GM11168 (cell line): ENCODE results near the gene HTRA1.

ENCODE experiments used
- in situ Hi-C: fragments of 300-500 bp; cut with MboI; formaldehyde crosslinking; loops from one replicate; pipeline ENCODE4 v1.12.0; 2022; ENCODE audit warnings: low sequenced_read_pairs; ENCODE audit not compliant: unreplicated experiment

The HTRA1 gene

DNA sequence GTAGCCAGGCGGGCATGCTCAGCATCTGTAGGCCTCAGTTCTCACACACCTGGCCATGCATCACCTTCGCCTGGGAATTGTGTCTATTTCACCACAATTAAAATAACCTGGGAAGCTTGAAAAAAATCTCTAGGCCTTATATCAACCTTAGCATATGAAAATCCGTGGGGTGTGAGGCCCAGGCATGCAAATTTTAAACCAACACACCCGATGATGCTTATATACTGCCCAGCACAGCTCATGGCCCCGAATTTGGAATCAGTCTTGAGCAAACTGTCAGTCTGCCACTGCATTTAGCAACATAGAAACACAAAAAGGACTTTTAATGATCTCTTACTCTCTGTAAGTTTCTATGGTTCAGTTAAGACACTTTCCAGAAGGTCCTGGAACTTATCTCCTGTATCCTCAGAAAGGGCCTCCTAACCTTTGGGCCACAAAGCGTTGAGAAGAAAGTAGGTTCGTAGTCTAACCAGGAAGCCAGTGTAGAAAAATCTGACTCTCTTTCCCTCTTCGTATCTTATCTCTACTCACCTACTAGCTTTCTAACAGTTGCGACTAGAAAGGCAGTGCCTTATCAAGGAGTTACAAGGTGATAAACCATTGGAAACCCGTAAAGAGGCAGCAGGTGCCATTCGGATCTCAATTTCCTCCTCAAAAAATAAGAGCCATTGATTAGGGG, 87.2 kb downstream of the HTRA1 start:
- in situ Hi-C loops = no loop called here

DNA sequence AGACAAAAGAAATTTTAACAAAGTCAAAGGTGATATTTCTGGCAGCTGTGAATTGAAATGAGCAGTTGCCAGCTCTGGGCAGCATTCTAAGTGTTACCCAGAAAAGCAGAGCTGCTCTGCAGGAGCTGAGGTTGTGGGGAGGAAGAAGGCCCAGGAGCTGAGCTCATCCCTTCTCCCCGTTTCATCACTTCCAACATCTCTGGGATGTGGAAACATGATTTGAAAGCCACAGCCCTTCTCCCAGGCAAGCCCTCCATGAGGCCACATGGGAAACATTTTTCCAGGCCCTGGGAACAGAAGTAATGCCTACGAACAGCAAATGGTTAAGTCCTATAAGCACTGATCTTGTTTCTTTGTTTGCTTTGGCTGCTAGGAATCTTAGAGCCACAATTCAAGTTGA, 88.3 kb downstream of the HTRA1 start:
- in situ Hi-C loops = loop anchor here (25.0 kb wide), 1 partner anchor 262 kb away; no protein-coding TSS in a partner anchor

DNA sequence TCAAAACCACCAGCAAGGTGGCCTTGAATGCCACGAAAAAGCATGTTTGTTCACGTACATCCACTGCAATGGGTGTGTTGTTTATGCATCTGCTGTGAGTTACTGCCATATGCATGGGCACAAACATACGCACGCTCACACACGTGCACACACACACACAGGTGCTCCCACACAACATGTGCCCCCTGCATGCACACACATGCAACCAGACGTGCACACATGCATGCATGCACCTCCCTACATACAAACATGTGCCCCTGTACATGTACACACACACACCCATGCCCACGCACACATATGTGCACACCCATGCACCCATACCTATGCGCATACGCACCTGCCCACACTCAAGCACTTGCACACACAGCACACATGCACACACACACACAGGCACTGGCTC, 89.1 kb downstream of the HTRA1 start:
- in situ Hi-C loops = loop anchor here (25.0 kb wide), 1 partner anchor 263 kb away; no protein-coding TSS in a partner anchor

DNA sequence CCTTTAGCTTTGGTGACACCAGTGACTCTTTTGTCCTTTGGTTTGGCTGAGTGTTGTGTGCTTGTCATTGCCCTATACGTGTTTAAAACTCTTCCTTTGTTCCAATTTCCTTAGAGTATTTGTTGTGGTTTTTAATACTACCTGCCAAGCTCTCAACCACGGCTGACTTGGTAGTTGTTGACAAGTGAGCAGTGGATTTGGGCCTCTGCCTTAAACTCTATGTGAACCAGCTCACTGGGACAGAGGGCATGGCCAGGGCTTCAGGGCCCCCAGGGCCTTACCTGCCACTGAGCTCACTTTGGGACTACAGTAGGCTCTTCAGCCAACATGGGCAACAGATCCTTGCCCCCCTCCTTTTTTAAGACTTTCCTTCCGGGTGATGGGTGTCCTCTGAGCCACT, 89.6 kb downstream of the HTRA1 start:
- in situ Hi-C loops = loop anchor here (25.0 kb wide), 1 partner anchor 264 kb away; no protein-coding TSS in a partner anchor

DNA sequence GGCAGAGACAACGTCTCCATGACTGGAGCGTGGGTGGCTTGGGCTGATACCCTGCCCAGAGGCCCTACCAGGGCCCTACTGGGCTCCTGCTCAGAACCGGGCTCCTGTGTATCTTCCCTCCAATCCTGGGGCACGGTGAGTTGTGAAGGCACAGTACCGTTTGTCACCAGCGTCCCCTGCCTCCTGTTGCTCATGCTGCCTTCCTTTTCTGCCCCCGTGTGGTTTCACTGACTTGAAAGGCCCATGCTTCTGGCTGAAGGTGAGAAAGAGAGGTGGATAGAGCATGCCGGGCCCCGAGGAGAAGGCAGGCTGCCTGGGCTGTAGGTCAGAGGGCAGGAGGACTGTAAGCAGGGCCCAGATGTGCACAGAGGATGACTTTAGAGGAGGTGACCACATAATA, 90.1 kb downstream of the HTRA1 start:
- in situ Hi-C loops = loop anchor here (25.0 kb wide), 1 partner anchor 264 kb away; no protein-coding TSS in a partner anchor

DNA sequence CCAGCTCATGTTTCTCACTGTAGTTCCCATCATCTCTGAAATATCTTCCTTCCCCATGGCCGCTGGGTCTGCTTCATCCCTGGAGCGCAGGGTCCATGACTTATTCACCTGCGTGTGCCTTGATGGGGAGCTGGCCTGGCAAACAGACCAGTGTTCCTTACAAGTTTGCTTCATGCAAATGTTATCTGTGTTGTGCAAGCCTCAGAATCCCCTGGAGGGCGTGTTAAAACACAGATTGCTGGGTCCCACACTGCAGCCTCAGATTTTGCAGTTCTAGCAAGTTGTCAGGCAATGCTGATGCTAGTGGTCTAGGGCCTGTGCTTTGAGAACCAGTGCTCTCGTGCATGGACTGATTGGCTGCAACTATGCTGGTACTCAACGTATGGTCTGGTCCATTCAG, 92.0 kb downstream of the HTRA1 start:
- in situ Hi-C loops = loop anchor here (25.0 kb wide), 1 partner anchor 266 kb away; no protein-coding TSS in a partner anchor

DNA sequence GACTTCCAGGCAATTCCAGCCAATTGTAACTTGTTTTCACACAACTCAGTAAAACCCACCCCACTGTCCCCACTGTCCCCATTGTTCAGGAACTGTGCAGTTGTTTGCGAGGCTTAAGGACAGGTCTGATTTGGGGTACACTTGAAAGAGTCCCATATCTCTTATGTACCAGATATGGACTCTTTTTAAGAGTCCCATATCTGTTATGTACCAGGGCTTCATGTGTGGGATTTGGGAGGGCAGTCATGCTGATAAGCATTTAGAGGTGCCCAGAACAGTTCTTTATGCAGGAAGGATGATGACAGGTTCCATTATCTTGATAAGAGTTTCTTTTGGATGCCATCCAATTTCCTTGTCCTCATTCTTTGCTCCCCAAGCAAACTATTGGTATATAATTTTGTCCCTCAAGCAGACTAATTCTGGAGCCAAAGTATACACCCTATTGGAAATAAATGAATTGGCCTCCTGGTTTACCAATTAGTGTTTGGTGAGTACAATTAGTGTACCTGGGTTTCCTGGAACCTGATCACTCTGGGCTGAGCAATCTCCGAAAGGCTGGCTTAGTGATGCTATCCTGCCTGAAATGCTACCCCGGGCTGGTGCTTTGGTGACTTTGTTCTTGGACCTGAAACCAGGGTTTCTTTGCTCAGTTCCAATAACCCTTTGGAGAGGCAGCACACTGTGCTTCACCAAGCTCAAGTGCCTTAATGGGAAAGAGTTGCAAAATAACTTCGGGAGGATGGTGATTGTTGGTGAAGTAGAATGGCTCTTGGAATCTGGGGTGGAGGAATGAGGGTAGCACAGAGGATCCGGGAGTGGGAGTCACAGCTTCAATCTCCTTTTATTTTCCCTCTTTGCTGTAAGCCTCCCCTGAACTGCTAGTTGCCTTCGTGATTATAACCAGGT, 93.0 kb downstream of the HTRA1 start:
- in situ Hi-C loops = loop anchor here (25.0 kb wide), 1 partner anchor 267 kb away; no protein-coding TSS in a partner anchor

DNA sequence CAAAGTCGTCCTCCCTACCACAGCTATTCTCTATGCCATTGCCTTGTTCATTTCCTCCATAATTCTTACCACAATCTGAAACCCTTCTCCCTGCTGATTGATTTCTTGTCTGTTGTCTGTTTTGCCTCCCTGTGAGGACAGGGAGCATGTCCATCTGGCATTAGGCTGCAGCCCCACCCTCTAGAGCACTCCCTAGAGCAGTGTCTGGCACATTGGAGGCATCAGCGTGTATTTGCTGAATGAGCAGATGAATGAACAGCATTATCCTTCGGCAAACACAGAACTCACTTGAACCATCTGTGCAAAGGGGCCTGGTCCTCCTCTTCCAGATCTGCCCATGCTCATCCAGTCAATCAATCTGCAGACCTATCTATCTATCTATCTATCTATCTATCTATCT, 94.1 kb downstream of the HTRA1 start:
- in situ Hi-C loops = loop anchor here (25.0 kb wide), 1 partner anchor 268 kb away; no protein-coding TSS in a partner anchor

DNA sequence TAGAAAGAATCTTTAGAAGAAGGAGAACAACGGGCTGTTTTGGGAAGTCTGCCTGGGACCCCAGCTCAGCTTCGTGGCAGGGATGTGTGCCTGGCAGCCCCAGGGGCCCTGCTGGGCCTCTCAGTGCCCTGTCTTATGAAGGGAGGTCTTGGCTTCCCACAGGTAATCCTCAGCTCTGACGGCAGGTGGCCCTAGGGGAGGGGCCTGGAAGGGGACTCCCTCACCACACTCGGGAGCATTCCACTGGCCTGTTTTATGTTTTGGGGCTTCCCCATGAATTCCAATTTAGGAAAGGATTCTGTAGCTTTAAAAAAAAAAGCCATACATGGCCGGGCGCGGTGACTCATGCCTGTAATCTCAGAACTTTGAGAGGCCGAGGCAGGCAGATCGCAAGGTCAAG, 96.2 kb downstream of the HTRA1 start:
- in situ Hi-C loops = loop anchor here (25.0 kb wide), 1 partner anchor 270 kb away; no protein-coding TSS in a partner anchor

DNA sequence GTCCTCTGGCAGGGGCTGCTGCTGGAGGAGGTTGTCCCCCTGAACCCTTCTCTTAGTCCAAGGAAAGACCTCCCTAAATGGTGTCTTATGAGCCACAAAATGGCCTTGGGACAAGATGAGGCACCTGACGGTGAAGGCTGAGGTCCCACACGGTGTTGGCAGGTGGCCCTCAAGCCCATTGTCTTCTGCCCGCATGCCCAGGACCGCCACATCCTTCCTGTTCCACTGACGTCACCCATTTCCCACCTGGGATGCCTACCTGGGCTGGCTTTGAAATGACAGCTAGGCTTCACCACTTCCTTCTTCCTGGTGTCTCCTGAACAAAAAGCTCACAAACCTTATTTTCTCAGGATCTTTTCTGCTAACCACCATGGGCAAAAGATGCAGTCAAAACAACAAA, 97.1 kb downstream of the HTRA1 start:
- in situ Hi-C loops = loop anchor here (25.0 kb wide), 1 partner anchor 271 kb away; no protein-coding TSS in a partner anchor

DNA sequence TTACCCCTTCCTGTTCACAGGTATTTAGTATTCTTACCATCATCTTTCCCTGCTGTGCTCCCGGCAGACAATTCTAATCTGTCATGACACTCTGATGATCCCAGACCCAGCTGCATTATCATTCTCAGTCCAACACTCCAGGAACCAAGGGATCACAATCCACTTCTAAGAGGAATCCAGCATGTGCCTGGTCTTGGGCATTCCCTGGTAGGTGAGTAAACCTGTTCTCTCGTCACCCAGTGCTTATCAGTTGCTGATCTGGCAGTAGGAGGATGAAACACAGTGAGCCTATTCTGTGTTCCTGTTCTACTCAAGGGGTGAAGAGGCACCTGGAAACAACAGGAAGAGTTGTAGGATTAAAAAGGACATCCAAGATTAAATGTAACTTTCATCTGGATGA, 97.9 kb downstream of the HTRA1 start:
- in situ Hi-C loops = loop anchor here (25.0 kb wide), 1 partner anchor 272 kb away; no protein-coding TSS in a partner anchor

DNA sequence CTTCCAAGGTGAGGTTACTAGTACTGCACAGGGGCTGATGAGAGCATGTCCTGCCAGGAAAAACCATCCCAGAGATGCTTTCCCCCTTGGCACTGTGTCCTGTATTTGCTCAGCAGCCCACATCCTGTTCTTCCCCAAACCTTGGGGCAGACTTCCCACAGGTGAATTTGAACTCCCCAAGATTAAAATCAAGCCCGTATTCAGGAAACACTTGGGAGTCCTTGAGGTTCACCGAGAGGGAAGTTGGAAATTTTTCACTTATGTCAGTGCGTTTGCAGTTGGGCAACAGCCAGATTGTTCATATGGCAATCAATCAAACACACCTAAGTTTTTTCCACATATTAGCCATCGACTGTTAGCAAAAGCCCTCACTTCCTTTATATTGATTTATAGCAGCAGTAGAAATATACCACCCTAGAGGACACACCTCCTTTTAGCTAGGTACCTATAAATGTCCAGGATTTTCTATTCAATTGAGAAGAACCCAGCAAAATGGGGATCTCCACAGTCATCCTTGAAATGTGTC, 99.0 kb downstream of the HTRA1 start, which contains the start of gene DMBT1:
DMBT1 (plus strand) TSS at position 476 of the 526 bp plus-strand sequence; CDS start at position 493, 17 bp downstream.
- in situ Hi-C loops = loop anchor here (25.0 kb wide), 1 partner anchor 273 kb away; no protein-coding TSS in a partner anchor

DNA sequence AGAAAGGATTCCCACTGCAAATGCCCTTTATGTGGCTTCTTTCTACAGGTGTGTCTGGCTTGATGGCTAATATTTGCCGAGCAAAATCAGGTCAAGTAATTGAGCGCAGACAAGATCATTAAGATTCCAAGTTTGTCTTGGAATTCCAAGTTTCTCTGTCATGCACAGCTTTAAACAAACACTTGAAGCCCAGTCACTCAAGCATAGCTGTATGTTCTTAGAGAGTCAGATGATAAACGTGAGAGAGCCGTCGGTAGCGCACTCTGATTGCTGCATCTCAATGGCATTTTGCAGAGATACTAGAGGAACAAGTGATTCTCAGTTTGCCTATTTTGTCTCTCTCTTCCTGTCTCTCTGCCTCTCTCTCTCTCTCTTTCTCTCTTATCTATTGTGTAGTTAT, 99.9 kb downstream of the HTRA1 start:
- in situ Hi-C loops = loop anchor here (25.0 kb wide), 1 partner anchor 274 kb away; no protein-coding TSS in a partner anchor

DNA sequence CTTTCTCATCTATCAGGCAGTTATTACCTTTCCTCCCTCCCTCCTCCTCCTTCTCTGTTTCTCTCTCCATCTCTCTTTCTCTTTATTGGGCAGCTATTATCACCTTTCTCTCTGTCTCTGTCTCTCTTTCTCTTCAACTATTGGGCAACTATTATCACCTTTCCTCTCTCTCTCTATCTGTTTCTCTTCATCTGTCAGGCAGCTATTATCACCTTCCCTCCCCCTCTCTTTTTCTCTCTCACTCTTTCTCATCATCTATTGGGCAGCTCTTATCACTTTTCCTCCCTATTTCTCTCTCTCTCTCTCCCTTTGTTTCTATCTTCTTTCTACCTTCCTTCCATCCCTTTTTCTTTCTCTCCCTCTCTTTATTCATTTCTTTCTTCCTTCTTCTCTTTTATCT, 100.4 kb downstream of the HTRA1 start:
- in situ Hi-C loops = loop anchor here (25.0 kb wide), 1 partner anchor 274 kb away; no protein-coding TSS in a partner anchor
